Activated CD8-positive, alpha-beta memory T cell treated with anti-CD3 and anti-CD28 coated beads, Interleukin-2, amount 50 U/mL, for 48 hours (primary cell): Measurements from ENCODE around the gene EBF4.
A peak's percentile ranks its signal among the peaks of the same experiment; 100 is the strongest.

Source experiments
- DNase-seq: peaks from one replicate; pipeline ENCODE4 v3.0.0-alpha.2; 2020

The EBF4 gene, protein sequence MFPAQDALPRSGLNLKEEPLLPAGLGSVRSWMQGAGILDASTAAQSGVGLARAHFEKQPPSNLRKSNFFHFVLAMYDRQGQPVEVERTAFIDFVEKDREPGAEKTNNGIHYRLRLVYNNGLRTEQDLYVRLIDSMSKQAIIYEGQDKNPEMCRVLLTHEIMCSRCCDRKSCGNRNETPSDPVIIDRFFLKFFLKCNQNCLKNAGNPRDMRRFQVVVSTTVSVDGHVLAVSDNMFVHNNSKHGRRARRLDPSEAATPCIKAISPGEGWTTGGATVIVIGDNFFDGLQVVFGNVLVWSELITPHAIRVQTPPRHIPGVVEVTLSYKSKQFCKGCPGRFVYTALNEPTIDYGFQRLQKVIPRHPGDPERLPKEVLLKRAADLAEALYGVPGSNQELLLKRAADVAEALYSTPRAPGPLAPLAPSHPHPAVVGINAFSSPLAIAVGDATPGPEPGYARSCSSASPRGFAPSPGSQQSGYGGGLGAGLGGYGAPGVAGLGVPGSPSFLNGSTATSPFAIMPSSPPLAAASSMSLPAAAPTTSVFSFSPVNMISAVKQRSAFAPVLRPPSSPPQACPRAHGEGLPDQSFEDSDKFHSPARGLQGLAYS

DNA sequence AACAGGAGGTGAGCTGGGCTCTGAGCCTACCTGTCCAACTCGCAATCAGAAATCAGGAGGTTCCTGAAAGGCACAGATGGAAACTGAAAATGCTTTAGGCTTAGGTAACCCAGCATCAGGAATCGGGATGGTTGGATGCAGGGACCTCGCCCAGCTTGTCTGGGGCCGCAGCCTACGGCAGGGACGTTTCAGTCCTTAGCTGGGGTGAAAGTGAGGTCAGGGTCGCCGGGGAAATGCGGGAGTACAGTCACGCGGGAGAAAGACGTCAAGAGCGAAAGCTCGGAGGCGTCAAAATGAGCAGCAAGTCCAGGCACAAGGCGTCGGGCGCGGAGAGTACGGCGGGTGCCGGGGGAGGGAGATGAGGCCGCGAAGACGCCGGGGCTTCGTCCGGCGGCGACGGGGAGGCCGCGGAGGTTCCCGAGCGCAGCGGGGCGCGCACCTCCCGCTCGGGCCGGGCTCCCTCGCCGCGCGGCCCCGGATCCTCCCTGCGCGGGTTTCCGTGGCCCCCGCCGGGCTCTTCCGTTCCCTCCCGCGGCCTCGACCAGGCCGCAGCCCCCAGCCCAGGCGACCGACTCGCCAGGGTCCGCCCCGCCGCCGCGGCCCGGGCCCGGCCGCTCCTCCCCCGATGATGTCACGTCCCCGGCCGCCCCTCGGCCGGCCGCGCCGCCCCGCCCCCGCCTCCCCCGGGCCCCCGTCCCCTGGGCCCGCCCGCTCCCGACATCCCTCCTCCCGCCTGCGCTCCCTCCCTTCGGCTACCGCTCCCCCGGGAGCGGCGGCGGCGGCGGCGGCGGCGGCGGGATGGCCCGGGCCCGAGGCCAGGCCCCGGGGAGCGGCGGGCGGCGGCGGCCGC, at the start of gene EBF4:
Gene EBF4, plus strand, starts transcription at position 745 of the 850 bp plus-strand sequence. CDS start 866 bp downstream, outside the sequence.
- no peak for DNase-seq

DNA sequence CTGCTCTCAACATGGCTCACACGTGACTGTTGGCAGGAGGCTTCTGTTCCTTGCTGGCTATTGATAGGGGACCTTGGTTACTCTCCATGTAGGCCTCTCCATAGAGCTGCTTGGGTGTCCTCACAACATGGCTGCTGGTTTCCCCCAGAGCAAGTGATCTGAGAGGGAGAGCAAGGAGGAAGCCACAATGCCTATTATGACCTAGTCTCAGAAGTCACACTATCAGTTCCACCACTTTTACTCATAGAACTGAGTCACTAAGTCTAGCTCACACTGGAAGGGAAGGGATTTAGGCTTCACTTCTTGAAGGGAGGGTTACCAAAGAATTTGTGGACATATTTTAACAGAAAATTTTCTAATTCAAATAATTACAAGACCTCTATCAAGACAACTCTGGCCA, 48.9 kb upstream of the EBF4 start:
- DNase-seq: no peak

DNA sequence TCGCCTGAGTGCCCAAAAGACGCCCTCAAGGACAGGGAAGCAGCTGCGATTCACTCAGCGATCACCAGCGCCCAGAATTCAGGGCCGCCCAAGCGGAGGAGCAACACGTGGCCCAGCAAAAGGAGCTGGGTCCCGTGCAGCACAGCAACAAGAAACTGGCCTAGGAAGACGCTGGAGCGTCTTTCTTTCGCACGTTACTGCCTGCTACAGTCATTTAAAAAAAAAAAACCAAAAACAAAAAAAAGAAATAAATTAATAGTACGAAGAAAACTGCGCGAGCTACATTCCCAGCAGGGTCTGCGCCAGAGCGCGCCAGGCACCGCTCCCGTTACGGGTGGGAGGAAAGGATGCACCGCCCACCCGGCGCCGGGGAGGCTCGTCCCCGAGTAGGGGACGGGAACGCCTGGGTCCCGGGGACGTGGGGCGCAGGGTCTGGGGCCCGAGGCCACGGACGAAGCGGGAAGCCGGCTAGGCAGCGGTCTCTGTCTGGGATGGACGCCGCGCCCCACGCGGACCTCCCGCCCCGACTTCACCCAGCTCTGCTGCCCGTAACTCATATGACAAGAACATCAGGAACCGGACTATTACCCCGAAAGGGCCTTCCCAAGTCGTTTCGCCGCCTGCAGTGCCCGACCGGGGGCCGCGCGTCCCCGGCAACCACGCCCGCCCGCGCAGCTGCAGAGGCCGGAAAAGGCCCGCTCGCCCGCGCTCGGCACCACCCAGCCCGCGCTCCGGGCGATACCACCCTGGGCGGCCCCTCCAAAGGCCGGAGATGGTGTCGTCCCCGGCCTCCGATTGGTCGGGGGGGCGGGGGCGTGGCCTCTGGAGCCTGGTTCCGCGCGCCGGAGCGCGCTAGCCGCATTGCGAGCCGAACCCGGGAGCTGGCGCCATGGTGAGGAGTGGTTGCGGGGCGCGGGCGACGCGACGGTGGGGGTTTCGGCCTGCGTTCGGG, 40.5 kb upstream of the EBF4 start, which contains the start of gene NOP56:
Gene NOP56, plus strand, starts transcription at position 861 of the 952 bp plus-strand sequence. Its CDS starts 29 bp downstream, at position 890.
- peak; percentile 99 for DNase-seq

DNA sequence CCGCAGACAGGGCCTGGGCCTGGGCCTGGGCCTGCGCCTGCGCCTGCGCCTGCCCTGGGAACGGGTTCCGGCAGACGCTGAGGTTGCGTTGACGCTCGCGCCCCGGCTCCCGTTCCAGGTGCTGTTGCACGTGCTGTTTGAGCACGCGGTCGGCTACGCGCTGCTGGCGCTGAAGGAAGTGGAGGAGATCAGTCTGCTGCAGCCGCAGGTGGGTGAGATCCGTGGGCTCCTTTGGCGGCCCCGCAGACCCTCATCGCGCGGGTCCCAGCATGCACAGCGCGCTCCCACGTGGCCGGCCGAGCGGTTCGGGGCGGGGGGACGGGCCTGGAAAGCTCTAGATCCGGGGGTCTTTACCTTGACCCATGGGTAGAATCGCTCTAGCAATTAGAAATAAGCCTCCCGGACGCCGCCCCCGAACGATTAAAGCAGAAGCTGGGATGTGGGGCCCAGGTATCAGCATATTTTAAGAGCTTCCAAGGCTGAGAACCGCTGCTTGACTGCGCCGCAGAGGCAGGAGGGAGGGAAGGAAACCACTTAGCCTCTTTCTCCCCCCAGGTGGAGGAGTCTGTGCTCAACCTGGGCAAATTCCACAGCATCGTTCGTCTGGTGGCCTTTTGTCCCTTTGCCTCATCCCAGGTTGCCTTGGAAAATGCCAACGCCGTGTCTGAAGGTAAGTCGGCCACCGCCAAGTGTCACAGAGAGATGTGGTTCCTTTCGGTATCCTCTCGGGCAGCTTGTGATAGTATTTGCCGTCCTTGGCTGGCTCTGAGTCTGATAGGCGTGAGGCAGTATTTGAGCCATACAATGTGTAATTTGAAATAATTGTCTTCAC, 39.6 kb upstream of the EBF4 start:
- peak; percentile 78 for DNase-seq

DNA sequence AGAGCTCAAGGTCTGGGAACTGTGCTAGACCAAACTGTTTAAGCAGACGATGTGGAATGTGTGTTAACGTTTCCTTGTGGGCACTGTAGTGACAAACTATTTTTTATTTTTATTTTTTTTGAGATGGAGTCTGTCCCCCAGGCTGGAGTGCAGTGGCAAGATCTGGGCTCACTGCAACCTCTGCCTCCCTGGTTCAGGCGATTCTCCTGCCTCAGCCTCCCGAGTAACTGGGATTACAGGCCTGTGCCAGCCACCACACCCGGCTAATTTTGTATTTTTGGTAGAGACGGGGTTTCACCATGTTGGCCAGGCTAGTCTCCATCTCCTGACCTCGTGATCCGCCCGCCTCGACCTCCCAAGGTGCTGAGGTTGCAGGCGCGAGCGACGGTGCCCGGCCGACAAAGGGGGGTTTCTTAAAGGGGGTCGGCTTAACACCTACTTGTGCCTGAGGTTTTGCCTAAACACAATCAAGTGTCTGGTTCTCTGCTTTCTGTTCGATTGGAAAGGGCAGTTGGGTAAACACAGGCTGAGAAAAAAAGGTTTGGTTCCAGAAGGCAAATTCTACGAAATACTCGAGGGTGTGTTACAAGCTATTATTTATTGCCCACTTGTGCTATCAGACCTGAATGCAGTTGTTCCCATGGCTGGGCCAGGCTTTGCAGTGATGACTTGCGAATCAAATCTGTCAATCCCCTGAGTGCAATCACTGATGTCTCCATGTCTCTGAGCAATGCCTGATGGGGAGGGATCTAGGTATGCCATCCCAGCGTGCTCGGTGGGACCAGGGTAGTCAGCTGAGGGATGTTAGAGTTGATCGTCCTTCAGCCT, 38.8 kb upstream of the EBF4 start:
- DNase-seq: peak; percentile 58

DNA sequence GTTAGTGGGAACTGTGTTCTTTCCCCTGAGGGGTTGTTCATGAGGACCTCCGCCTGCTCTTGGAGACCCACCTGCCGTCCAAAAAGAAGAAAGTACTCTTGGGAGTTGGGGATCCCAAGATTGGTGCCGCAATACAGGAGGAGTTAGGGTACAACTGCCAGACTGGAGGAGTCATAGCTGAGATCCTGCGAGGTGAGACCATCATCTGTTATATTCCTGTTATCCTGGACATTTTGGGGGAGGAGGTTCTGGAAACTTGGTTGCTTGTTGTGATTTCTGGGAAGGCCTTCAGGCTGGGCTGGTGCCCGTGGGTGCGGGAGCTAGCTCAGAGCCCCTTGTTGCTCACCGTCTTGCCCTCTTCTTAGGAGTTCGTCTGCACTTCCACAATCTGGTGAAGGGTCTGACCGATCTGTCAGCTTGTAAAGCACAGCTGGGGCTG, 38.2 kb upstream of the EBF4 start:
- peak; percentile 56 for DNase-seq

DNA sequence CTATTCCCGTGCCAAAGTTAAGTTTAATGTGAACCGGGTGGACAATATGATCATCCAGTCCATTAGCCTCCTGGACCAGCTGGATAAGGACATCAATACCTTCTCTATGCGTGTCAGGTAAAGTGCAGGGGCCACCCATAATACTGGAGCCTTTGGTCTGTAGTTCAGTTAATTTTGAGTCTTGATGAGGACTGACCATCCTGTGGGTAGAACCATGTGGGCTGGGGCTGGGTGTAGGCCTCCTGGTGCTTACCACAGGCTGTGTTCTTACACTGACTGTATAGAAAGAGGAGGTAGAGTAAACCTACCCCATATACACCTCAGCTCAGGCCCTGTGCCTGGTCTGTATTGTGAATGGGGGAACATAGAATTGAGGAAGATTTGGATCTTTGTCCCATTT, 37.7 kb upstream of the EBF4 start:
- DNase-seq: no peak

DNA sequence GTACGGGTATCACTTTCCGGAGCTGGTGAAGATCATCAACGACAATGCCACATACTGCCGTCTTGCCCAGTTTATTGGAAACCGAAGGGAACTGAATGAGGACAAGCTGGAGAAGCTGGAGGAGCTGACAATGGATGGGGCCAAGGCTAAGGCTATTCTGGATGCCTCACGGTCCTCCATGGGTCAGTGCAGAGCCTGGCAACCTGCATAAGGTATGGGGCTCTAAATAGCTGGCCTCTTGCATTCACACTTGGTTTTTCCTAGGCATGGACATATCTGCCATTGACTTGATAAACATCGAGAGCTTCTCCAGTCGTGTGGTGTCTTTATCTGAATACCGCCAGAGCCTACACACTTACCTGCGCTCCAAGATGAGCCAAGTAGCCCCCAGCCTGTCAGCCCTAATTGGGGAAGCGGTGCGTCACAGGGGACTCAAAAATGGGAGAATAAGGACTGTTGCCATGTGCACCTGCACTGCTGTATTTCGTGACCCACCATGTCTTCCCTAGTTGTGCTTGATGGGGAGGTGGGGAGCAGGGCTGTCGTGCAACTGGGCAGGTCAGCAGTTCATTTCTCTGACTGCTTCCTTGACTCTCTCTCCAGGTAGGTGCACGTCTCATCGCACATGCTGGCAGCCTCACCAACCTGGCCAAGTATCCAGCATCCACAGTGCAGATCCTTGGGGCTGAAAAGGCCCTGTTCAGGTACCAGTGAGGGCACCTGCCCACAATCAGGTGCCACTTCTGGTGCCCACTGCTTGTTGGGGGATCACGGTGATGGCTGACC, 37.1 kb upstream of the EBF4 start:
- peak; percentile 53 for DNase-seq

DNA sequence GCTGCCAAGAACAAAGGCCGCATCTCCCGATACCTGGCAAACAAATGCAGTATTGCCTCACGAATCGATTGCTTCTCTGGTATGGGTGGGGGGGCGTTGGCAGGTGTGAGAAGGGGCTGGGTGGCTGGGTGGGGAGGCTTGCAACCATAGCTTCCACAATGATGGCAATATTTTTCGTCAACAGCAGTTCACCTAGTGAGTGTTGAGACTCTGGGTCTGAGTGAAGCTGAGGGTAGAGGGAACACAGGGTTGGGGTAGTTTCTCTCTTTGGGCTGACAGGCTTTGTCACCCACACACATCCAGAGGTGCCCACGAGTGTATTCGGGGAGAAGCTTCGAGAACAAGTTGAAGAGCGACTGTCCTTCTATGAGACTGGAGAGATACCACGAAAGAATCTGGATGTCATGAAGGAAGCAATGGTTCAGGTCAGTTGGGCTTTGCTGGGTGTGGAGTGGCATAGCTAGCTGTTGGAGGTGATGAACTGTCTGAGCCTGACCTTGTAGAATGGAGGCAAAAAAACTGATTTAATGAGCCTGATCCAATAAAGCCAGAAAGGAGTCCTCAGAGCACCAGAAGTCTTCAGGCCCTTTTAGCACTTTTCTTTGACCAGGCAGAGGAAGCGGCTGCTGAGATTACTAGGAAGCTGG, 36.0 kb upstream of the EBF4 start:
- peak; percentile 59 for DNase-seq

DNA sequence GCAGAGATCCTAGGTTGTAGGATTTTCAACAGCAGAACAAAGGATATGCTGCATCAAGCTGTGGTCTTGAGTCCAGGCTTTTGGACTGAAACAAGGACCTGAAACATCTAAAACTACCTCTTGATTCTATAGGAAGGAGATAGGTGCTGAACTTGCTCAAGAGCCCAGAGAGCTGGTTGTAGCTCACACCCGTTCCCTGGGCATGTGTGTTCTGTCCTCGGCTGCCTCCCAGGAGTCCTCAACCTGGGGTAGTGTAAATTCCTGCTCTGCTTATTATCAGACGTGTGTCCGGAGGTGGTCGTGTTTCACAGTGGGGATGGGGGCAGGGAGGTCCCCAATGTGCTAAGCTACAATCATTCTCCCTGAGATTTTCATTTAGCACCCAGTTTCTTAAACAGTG, 35.3 kb upstream of the EBF4 start:
- DNase-seq: peak; percentile 57

DNA sequence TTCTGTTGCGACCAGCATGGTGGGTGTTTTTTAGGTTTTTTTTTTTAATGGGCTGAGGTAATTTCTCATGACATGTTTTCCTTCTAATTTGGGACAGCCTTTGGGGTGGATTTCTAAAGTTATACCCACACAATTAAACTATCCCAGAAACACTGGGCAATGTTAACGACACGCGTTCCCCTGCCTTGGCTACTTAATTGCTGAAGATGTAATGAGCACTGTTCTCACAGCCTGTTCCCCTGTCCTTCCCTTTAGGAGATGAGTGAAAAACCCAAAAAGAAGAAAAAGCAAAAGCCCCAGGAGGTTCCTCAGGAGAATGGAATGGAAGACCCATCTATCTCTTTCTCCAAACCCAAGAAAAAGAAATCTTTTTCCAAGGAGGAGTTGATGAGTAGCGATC, 34.9 kb upstream of the EBF4 start:
- DNase-seq: no peak

DNA sequence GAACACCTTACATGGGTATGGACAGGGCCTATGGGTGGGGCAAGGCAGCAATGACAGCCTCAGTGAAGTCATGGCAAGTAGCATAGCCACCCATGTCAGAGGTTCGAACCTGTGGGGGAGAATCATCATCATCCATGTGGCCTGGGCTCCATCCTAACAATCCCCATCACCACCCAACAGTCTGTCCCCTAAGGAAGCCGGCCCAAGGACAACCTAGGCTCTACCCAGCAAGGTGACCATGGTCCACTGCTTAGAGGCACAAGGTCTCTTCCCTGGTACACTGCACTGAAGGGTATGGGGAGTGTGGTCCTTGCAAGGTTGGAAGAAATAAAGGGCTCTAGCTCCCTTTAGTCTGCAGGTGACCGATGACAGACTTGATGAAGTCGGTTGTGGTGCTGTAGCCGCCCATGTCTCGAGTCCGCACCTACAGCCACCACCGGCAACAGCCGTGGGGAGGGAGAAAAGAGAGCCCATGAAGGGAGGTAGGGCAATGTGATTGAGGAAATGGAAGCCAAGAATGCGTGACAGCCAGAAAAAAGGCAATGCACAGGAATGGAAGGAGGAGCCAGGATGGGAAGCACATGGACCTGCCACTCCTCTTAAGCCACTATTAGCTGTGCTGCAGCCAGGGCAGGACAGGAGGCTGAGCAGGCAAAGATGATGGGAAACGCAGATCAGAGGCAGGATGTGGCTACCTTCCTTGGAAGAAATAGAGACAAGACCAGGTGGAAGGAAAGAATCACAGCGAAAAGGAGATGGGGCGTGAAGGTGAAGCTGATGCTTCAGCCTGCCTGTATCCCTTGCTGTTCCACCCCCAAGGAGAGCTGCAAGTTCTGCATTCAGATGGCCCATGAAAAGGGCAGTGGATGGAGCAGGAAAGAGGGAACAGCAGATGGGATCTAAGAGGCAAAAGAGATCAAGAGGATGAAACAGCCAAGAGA, 33.9 kb upstream of the EBF4 start:
- DNase-seq: peak; percentile 78

DNA sequence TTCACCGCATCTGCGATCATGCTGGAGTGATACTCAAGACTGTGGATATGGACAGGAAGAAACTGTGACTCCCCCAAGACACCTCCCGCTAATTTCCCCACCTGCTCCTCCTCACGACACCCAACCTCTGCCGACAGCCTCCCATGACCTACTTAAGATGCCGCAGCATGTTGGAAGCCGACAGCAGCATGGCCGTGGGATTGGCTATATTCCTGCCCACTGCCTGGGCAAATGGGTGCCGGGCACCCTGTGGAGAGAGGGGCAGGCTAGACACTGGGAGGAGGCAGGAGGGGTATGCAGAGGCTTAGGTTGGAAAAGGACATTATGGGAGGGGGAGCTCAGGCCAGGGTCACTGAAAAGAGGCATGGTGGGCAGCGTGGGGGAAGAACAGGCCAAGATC, 33.0 kb upstream of the EBF4 start:
- DNase-seq: peak; percentile 50

DNA sequence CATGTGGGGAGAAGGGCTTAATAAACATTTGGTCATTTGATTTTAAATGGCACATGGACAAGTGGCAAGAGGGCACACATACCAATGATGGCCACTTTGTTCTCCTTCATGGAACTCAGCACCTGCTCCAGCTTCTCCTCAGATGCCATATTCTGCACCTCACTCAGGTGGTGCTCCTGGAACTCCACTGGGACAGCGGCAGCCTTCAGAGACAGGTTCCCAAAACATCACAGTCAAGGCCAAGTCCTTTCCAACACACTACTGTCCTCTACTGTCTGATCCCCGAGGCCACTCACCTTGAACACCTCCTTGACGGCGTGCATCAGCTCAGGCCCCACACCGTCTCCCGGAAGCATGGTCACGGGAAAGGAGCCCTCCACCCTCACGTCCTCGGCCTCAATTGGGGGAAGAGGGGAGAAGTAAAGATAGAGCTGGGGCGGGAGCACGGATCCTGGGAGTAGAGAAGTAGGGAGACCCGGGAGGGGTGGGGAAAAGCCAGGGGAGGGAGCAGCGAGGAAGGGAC, 29.2 kb upstream of the EBF4 start:
- DNase-seq: no peak

DNA sequence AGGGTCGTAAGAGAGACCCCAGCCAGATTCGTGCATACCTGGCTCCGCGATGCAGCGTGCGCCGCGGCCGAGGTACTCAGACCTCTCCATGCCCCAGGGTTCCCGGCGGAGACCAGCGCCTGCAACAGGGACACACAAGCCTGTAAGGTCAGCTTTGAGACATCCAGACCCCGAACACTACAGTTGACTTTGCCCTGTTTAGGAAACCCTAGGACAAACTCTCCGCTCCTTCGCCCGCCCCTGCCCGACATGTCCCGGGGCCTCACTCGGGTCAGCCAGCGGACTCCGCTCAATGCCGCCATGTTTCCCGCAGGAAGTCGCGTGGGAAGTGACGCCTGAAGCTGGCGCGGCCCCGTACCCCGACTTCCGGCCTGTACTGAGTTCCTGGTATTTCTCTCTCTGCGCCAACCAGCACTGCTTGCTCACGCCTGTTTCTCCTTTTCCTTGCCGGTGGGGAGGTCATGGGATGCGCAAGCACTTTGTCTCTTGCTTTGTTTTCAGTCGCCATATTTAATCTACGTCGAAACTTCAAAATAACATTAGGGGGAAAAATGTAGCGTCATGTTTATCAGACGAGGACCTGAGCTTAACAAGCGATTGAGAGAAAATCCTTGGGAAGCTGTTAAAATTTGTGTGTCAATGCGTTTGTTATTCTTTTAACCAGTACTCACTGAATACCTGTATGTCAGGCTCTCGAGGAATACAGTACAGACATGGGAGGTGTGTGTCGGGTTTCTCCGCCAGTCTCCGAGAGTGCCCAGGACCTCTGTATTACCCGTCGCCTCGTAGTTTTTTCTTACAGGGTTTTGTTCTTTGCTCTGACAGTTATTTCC, 28.5 kb upstream of the EBF4 start, which contains the start of gene IDH3B:
Gene IDH3B, minus strand, starts transcription at position 330 of the 833 bp plus-strand sequence. Its CDS starts 28 bp downstream, at position 302.
- peak; percentile 95 for DNase-seq

DNA sequence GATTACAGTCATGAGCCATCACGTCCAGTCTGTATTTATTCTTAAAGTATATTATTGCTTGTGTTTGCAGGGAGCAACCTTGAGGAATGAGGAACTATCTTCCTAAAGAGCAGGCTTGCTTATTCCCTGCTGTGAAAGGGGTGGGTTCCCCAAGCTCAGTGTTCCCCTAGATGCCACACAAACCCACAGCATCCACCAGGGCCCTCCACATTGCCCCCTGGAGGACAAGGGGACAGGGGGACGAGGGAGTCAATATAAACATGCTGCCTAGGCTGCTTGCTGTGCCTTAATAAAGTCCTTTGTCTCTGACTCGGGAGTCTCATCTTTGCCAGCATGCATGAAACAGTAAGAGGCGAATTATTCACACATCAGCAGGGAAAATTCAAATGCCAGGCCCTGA, 20.6 kb upstream of the EBF4 start:
- no peak for DNase-seq
